Fibroblast of pulmonary artery (primary cell): ENCODE results near the gene GUCA2B.
A peak's percentile ranks its signal among the peaks of the same experiment; 100 is the strongest.

Experiments used
- DNase-seq: peaks from one replicate; pipeline ENCODE4 v3.0.0-alpha.2; 2010; ENCODE audit warnings: low read depth
- H3K4me3 ChIP-seq: replicated peaks from 2 replicates; pipeline ENCODE4 v1.5.1; 2011; ENCODE audit warnings: low read depth, mild to moderate bottlenecking, control low read depth, low read length, moderate library complexity
- TF ChIP-seq, protein P1 (sequence below): IDR thresholded peaks from 2 replicates; pipeline ENCODE4 v1.5.1; 2011; ENCODE audit warnings: mild to moderate bottlenecking, control low read depth, low read length, inconsistent platforms; ENCODE audit errors: missing control alignments

Gene GUCA2B

DNA sequence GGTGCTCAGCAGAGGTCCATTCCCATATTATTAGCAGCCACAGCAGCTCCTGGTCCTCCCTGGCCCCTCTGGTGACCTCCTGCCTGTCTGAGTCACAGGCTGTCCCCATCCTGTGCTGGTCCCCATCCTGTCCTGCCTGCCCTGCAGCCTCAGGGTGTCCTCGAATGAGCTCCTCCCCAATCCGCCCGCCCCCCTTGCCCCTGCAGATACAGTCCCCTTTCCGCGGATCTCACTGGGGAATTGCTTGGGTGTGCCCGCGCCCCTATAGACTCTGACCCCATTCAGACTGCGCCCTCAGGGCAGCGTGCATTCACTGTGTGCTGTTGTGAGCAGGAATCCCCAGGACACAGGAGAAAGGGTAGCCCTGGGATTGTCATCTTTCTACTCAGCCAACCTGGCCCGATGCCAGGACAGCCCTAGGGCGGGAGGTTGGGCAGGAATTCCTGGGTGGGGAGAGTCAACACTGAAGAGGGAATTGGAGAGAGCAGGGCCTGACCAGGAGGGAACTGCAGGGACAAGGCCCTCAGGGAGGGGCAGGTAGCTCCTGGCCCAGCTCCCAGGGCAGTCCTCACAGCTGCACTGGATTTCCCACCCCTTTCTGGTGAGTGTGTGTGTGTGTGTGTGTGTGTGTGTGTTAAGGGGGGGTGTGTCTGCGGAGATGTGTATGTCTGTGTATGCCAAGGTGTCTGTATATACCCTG lies 12.5 kb downstream of the GUCA2B start:
- no peak overlapping the region for H3K4me3 ChIP-seq
- peak; percentile 43 for DNase-seq
- TF ChIP-seq, protein P1, sequence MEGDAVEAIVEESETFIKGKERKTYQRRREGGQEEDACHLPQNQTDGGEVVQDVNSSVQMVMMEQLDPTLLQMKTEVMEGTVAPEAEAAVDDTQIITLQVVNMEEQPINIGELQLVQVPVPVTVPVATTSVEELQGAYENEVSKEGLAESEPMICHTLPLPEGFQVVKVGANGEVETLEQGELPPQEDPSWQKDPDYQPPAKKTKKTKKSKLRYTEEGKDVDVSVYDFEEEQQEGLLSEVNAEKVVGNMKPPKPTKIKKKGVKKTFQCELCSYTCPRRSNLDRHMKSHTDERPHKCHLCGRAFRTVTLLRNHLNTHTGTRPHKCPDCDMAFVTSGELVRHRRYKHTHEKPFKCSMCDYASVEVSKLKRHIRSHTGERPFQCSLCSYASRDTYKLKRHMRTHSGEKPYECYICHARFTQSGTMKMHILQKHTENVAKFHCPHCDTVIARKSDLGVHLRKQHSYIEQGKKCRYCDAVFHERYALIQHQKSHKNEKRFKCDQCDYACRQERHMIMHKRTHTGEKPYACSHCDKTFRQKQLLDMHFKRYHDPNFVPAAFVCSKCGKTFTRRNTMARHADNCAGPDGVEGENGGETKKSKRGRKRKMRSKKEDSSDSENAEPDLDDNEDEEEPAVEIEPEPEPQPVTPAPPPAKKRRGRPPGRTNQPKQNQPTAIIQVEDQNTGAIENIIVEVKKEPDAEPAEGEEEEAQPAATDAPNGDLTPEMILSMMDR: no peak

DNA sequence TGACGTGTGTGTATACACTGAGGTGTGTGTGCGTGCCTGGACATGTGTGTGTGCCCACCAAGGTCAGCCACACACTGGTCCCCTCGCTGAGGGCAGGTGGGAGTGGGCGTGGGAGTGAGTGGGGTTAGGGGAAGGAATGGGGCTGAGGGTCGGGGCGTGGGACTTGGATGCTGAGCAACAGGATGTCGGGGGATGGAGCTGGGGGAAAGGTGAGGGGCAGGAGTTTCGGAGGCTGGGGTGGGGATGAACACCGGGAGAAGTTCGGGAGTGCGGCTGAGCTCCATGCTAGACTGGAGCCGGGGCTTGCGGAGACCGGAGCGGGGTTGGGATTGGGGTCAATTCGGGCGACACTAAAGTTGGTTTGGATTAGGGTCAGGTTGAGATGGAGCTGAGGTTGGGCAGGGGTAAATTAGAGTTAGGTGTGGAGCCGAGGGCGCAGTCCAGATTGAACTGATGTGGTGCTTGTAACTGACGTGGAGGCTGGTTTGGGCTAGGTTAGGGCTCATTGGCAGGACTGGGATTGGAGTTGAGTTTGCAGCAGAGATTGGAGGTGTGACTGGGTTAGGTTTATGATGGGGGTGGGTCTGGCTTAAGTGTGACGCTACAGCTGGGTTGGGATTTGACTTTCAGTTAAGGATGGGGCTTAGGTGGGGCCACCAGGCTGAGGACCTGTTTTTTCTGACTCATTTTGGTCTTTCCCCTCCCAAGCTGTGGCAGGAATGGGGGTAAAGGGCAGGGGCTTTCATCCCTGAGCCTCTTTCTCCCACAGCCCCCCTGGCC lies 14.6 kb downstream of the GUCA2B start:
- no peak for DNase-seq
- TF ChIP-seq, protein P1: no peak
- no peak overlapping the region for H3K4me3 ChIP-seq

DNA sequence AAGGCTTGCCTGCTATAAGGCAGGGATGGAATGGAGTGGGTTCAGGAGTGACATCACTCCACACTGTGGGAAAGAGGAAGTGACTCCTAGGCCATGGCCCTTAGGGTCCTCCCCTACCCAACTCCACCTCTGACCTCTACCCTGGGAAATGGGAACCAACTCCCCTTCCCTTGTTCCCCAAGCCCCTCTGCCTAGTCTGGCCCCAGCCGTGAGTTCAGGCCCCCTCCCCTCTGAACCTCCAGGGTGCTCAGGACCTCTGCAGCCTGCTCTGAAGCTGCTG lies 15.1 kb downstream of the GUCA2B start:
- TF ChIP-seq, protein P1: no peak

GRCh38 chr1:42168763-42169162 lies 15.6 kb downstream of the GUCA2B start:
- DNase-seq: no peak
- TF ChIP-seq, protein P1: no peak
- no peak overlapping the region for H3K4me3 ChIP-seq

More for the DNA sequence above, 15.1 kb downstream of the GUCA2B start:
- H3K4me3 ChIP-seq: no peak overlapping the region
- no peak for DNase-seq

DNA sequence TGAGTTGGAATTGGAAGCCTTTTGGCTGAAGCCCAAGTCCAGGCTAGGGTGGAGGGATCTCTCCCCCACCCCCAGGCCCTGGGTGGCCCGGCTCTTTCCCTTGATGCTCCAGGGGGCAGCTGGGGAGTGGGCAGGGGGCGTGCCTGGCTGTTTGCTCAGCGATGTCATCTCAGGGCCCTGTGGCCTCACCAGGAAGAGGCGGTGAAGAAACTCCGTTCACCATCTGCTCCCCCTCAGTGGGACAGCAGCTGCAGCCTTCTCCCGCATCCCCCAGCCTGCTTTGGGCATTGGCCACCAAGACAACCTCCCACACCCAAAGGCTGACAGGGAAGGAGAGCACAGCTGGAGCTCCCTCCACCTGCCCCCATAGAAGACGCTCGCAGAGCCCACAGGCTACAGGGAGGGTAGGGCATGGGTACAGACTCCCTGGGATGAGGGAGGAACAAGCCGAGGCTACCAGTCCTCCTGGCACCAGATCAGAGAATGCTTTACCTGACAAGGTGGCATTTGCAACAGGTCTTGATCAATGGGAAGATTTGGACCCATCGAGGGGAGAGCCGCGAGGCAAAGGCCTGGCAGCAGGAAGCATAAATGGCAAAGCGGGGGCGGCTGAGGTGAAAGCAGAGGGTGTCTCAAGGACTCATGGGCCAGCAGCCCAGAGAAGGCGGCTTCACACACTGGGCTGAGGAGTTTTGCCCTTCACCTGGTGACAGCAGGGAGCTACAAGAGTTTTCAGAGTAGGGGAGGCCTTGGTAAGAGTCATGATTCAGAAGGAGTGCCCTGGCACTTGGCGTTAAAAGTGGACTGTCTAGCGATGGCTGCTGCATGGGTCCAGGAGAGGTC lies 17.8 kb downstream of the GUCA2B start:
- no peak overlapping the region for H3K4me3 ChIP-seq
- no peak for DNase-seq
- TF ChIP-seq, protein P1: no peak

GRCh38 chr1:42171679-42172266 lies 18.6 kb downstream of the GUCA2B start:
- H3K4me3 ChIP-seq: no peak overlapping the region
- TF ChIP-seq, protein P1: no peak
- DNase-seq: no peak
